ENCODE data around the gene CNST.
"Not testable (repeated sequence)": the region's sequence is repeated elsewhere in the genome, so short reads cannot be mapped to it uniquely, and the experiment has no call there.

Gene CNST

GRCh38 chr1:246711548-246712003, 145.3 kb downstream of the CNST start:
- DNase-seq: no peak

- DNase-seq: not testable (repeated sequence)
Observed at GRCh38 chr1:246712428-246712827, 146.2 kb downstream of the CNST start.
